WTC11 (cell line): ENCODE results near the gene CACNG4.

ENCODE experiments used
- CTCF ChIP-seq: fragments of 200-600 bp; IDR thresholded peaks from 2 replicates; pipeline ENCODE4 v1.8.0; 2022; ENCODE audit warnings: antibody characterized with exemption
- ELF4 ChIP-seq: sonication (generic); formaldehyde crosslinking; IDR thresholded peaks from 2 replicates; pipeline ENCODE4 v1.8.1; 2022; ENCODE audit warnings: low read depth, mild to moderate bottlenecking, moderate library complexity, missing genetic modification reagents
- TEAD4 ChIP-seq: sonication (generic); formaldehyde crosslinking; IDR thresholded peaks from 2 replicates; pipeline ENCODE4 v1.8.0; 2022; ENCODE audit warnings: mild to moderate bottlenecking, missing genetic modification reagents
- ZNF219 ChIP-seq: sonication (generic); formaldehyde crosslinking; IDR thresholded peaks from 2 replicates; pipeline ENCODE4 v1.8.0; 2023; ENCODE audit warnings: missing genetic modification reagents, mild to moderate bottlenecking, borderline replicate concordance
- ZNF416 ChIP-seq: fragments of 250-450 bp; sonication (Bioruptor Pico); IDR thresholded peaks from 2 replicates; pipeline ENCODE4 v1.9.0; 2021; ENCODE audit warnings: mild to moderate bottlenecking, inconsistent platforms
- TF ChIP-seq, protein P1 (sequence below): sonication (generic); formaldehyde crosslinking; IDR thresholded peaks from 2 replicates; pipeline ENCODE4 v1.8.1; 2023; ENCODE audit warnings: mild to moderate bottlenecking, missing genetic modification reagents
- TF ChIP-seq, protein P2 (sequence below): sonication (generic); formaldehyde crosslinking; IDR thresholded peaks from 2 replicates; pipeline ENCODE4 v1.8.0; 2022; ENCODE audit warnings: mild to moderate bottlenecking, missing genetic modification reagents
- TF ChIP-seq, protein P3 (sequence below): sonication (generic); formaldehyde crosslinking; conservative IDR thresholded peaks from 2 replicates; pipeline ENCODE4 v1.8.1; 2022; ENCODE audit warnings: mild to moderate bottlenecking, missing genetic modification reagents

- TF ChIP-seq CTCF: no peak
- TF ChIP-seq ELF4 (CRISPR knock-in tag): no peak
- TF ChIP-seq, protein P1, sequence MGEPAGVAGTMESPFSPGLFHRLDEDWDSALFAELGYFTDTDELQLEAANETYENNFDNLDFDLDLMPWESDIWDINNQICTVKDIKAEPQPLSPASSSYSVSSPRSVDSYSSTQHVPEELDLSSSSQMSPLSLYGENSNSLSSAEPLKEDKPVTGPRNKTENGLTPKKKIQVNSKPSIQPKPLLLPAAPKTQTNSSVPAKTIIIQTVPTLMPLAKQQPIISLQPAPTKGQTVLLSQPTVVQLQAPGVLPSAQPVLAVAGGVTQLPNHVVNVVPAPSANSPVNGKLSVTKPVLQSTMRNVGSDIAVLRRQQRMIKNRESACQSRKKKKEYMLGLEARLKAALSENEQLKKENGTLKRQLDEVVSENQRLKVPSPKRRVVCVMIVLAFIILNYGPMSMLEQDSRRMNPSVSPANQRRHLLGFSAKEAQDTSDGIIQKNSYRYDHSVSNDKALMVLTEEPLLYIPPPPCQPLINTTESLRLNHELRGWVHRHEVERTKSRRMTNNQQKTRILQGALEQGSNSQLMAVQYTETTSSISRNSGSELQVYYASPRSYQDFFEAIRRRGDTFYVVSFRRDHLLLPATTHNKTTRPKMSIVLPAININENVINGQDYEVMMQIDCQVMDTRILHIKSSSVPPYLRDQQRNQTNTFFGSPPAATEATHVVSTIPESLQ: no peak
- TF ChIP-seq, protein P2, sequence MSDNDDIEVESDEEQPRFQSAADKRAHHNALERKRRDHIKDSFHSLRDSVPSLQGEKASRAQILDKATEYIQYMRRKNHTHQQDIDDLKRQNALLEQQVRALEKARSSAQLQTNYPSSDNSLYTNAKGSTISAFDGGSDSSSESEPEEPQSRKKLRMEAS: no peak
- TF ChIP-seq, protein P3, sequence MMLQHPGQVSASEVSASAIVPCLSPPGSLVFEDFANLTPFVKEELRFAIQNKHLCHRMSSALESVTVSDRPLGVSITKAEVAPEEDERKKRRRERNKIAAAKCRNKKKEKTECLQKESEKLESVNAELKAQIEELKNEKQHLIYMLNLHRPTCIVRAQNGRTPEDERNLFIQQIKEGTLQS (CRISPR knock-in tag): no peak
- no peak for TF ChIP-seq TEAD4 (CRISPR knock-in tag)
- TF ChIP-seq ZNF416: no peak
- TF ChIP-seq ZNF219 (CRISPR knock-in tag): no peak
These were observed 61.8 kb downstream of the CACNG4 start for GRCh38 chr17:67026341-67026740.
